Hindlimb muscle (tissue), 1 donor: ENCODE results near the gene COL4A2. TPM values are rescaled to one million over a fixed set of nuclear protein-coding genes. Genes with fewer than 3 reads are reported as not detected.

ENCODE experiments used
- DNase-seq: peaks from one replicate; pipeline ENCODE4 v3.0.0-alpha.2; 2013
- polyA plus RNA-seq: library from polyadenylated mRNA; unstranded; fragments of 120-200 nt; gene quantifications from one replicate; pipeline ENCODE4 v1.2.1, GENCODE V29; 2013; ENCODE audit not compliant: insufficient read length

COL4A2 gene
- polyA plus RNA-seq, 1 donor = 562 TPM

DNA sequence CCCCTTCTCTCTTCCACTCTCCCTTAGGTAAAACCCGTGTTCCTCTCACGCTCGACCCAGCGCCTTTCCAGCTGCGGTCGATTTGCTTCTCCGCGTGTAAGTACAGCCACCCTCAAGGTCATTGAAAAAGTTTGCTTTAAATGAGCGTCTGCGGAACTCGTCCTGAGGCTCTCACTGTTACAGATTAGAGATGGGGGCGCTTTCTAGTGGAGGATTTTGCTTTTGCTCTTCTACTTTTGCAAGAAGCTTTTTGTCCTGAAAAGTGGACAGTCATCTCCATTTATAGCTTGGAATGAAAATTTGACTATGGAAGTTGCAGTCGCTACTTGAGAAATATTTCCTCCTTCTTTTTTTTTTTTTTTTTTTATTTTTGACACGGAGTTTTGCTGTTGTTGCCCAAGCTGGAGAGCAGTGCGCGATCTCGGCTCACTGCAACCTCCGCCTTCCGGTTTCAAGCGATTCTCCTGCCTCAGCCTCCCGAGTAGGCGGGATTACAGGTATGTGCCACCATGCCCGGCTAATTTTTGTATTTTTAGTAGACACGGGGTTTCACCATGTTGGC, 255.0 kb downstream of the COL4A2 start:
- DNase-seq = no peak

Other genes with a start within 250 kb of the COL4A2 start
- gene COL4A1, start 127 bp upstream of the COL4A2 start, polyA plus RNA-seq = 706 TPM